ENCODE results near the gene MTRFR. TPM values are rescaled to one million over a fixed set of nuclear protein-coding genes. Genes with fewer than 3 reads are reported as not detected.

Gene MTRFR
- total RNA-seq, 1 experiment from 2014 or later = 15.7 TPM

DNA sequence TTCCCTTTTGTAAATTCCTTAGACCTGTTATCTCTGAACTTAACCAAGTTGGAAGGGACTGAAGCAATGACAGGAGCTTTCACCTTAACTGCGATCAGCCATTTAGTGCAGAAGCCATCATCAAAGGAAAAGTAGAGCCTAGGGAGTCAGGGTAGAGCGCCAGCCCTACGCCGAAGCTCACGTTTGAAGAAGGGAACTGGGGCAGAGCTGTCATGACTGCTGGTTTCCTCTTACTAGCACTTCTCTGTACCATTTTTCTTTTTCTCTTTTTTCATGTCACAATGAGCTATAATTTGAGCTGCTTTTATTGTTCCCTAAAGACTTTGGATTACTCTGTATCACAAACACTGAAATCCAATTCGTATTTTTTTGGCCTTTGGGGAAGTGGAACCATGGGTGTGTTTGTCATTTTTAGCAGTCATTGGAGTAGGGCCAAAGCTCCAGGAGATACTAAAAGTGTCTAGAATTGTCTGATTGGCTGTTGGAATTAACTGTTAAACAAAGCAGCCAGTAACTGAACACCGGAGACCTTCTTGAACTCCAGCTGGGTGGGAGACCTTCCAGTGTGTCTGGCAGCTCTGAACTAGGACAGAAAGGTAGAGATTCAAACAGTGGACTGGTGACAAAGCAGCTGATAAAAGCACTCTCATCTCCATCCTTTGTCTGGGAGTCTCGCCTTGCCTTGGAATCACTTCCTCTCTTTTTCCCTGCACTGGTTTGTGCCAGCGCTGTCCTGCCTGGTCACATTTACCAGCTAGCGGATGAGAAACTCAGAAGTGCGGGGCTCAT, 9.1 kb downstream of the MTRFR start:
- ChIA-PET POLR2A (interaction anchor here (0.9 to 1.1 kb wide), 2 partner anchors 10 to 27 kb away, joined by 3 to 4 read pairs; partner anchors contain the start of gene MPHOSPH9), CTCF (interaction anchor here (1.3 kb wide), 1 partner anchor 9 kb away, joined by 4 read pairs; the partner anchor contains the start of genes MPHOSPH9 and MTRFR)
- Mint-ChIP-seq H3K4me1 (no peaks in the 10 kb centered on the region), H3K27ac (peak overlapping the region; percentile 32; the same call in 1 of the 2 replicates), H3K9me3 (peaks cover 5% of the 10 kb centered on the region), H3K36me3 (peaks cover 30% of the 10 kb centered on the region), H3K27me3 (ENCODE audit: low read depth) (no peaks in the 10 kb centered on the region), H3K4me3 (no peak overlapping the region)
- DNase-seq (ENCODE audit: low spot score) = no peak
- no peak for ATAC-seq
- TF ChIP-seq EMX1 (CRISPR knock-in tag; IDR thresholded peaks at IDR 0.05) = no peak

GRCh38 chr12:123243671-123244262, 10.5 kb downstream of the MTRFR start:
- ATAC-seq = no peak
- ChIA-PET CTCF (interaction anchor here (0.6 kb wide), 1 partner anchor 809 kb away, joined by 4 read pairs; no protein-coding TSS in a partner anchor), POLR2A (interaction anchor here (0.6 to 1.2 kb wide), 2 partner anchors 11 to 1765 kb away, joined by 4 read pairs; partner anchors contain the start of genes MPHOSPH9 and MTRFR)
- Mint-ChIP-seq H3K36me3 (peaks cover 45% of the 10 kb centered on the region), H3K4me1 (no peaks in the 10 kb centered on the region), H3K4me3 (no peak overlapping the region), H3K9me3 (peaks cover 17% of the 10 kb centered on the region), H3K27me3 (ENCODE audit: low read depth) (no peaks in the 10 kb centered on the region), H3K27ac (no peak overlapping the region)
- TF ChIP-seq RORB (CRISPR knock-in tag; IDR thresholded peaks at IDR 0.05) (no peak), CREB1 (CRISPR knock-in tag; IDR thresholded peaks at IDR 0.05) (no peak), FOXK1 (CRISPR knock-in tag; IDR thresholded peaks at IDR 0.05) (no peak), ARID4B (CRISPR knock-in tag; IDR thresholded peaks at IDR 0.05; ENCODE audit: borderline replicate concordance) (no peak), GABPB1 (CRISPR knock-in tag; IDR thresholded peaks at IDR 0.05) (no peak), ZNF396 (CRISPR knock-in tag; IDR thresholded peaks at IDR 0.05; ENCODE audit: borderline replicate concordance) (no peak), SOX15 (CRISPR knock-in tag; IDR thresholded peaks at IDR 0.05) (no peak)
- no peak for DNase-seq (ENCODE audit: low spot score)

- Mint-ChIP-seq H3K27ac (no peak overlapping the region; the same call in 1 of the 2 replicates), H3K36me3 (peaks cover 57% of the 10 kb centered on the region), H3K9me3 (peaks cover 29% of the 10 kb centered on the region), H3K4me1 (peaks cover 5% of the 10 kb centered on the region), H3K4me3 (no peak overlapping the region), H3K27me3 (ENCODE audit: low read depth) (no peaks in the 10 kb centered on the region)
- ChIA-PET POLR2A (no interaction called here), CTCF (no interaction called here)
- TF ChIP-seq CBFB (CRISPR knock-in tag; IDR thresholded peaks at IDR 0.05; ENCODE audit: low read depth) (no peak), ZNF512 (CRISPR knock-in tag; IDR thresholded peaks at IDR 0.05; ENCODE audit: borderline replicate concordance) (no peak), ZBTB21 (CRISPR knock-in tag; IDR thresholded peaks at IDR 0.05; ENCODE audit: borderline replicate concordance) (no peak), ZNF317 (CRISPR knock-in tag; IDR thresholded peaks at IDR 0.05; ENCODE audit: borderline replicate concordance, low read depth) (no peak), NR3C1 (CRISPR knock-in tag; conservative IDR thresholded peaks at IDR 0.05; ENCODE audit: low read depth) (no peak), ZNF416 (CRISPR knock-in tag; IDR thresholded peaks at IDR 0.05) (no peak), HMGXB4 (CRISPR knock-in tag; IDR thresholded peaks at IDR 0.05) (no peak), ZNF121 (CRISPR knock-in tag; IDR thresholded peaks at IDR 0.05) (no peak), PRRX2 (CRISPR knock-in tag; IDR thresholded peaks at IDR 0.05) (no peak), HMGA2 (CRISPR knock-in tag; IDR thresholded peaks at IDR 0.05) (no peak), ELF4 (CRISPR knock-in tag; IDR thresholded peaks at IDR 0.05; ENCODE audit: low read depth) (no peak), ZNF396 (CRISPR knock-in tag; IDR thresholded peaks at IDR 0.05; ENCODE audit: borderline replicate concordance) (no peak)
- ATAC-seq (no peak), DNase-seq (ENCODE audit: low spot score) (no peak)
Measured at GRCh38 chr12:123245678-123246077, 12.4 kb downstream of the MTRFR start.

Measured in WTC11 (cell line).